Neural crest cell (in vitro differentiated cells): ENCODE results near the gene HES4. TPM values are rescaled to one million over a fixed set of nuclear protein-coding genes. Genes with fewer than 3 reads are reported as not detected.
A peak's percentile ranks its signal among the peaks of the same experiment; 100 is the strongest.

Experiments
- DNase-seq: peaks from one replicate; pipeline ENCODE4 v3.0.0; 2021; ENCODE audit warnings: low read depth, mixed read lengths, low spot score
- H3K27ac Mint-ChIP-seq: one replicate; pipeline ENCODE4 v1.8.0; 2021; ENCODE audit warnings: mild to moderate bottlenecking, mixed read lengths; ENCODE audit not compliant: unreplicated experiment
- H3K27me3 Mint-ChIP-seq: 2 replicates; pipeline ENCODE4 v1.8.0; 2021; ENCODE audit warnings: low read depth, mild to moderate bottlenecking, mixed read lengths
- H3K36me3 Mint-ChIP-seq: 2 replicates; pipeline ENCODE4 v1.8.0; 2021; ENCODE audit warnings: low read depth, mild to moderate bottlenecking, mixed read lengths
- H3K4me1 Mint-ChIP-seq: 2 replicates; pipeline ENCODE4 v1.8.0; 2021; ENCODE audit warnings: mixed read lengths
- H3K4me3 Mint-ChIP-seq: one replicate; pipeline ENCODE4 v1.8.0; 2021; ENCODE audit warnings: mild to moderate bottlenecking, mixed read lengths
- H3K9me3 Mint-ChIP-seq: 2 replicates; pipeline ENCODE4 v1.8.0; 2021; ENCODE audit warnings: mixed read lengths
- long read RNA-seq: library from polyadenylated mRNA; unstranded; transcript quantifications from one replicate; pipeline ENCODE4 v2.0.0, GENCODE V29; 2020
- total RNA-seq: library from RNA; stranded (reverse); gene quantifications from 2 replicates; pipeline ENCODE4 v1.2.1, GENCODE V29; 2021
- TF ChIP-seq, protein P1 (sequence below): fragments of 200-600 bp; sonication (generic); conservative IDR thresholded peaks from 2 replicates; pipeline ENCODE4 v1.5.0; 2021; ENCODE audit warnings: antibody characterized with exemption, mild to moderate bottlenecking

The HES4 gene, protein sequence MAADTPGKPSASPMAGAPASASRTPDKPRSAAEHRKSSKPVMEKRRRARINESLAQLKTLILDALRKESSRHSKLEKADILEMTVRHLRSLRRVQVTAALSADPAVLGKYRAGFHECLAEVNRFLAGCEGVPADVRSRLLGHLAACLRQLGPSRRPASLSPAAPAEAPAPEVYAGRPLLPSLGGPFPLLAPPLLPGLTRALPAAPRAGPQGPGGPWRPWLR
- 35.7 and 38.0 TPM in 2 replicates for total RNA-seq
- long read RNA-seq: 0 reads

DNA sequence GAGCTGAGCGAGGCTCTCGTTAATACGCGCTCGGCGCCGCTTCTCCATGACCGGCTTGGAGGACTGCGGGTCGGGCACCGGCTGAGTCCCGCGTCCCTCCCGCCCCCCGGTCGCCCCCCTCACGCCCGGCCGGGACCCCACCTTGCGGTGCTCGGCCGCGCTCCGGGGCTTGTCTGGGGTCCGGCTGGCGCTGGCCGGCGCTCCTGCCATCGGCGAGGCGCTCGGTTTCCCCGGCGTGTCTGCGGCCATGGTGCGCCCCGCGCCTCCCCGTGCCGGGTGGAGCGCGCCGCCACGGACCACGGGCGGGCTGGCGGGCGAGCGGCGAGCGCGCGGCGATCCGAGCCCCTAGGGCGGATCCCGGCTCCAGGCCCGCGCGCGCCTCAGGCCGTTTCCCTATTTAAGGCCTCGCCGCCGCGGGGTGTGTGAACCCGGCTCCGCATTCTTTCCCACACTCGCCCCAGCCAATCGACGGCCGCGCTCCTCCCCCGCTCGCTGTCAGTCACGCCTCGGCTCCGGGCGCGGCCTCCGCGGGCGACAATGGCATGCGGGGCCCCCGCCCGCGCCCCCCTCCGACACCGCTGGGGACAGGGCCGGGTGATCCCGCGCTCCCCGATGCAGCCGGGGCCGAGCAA is at the start of gene HES4:
TSS of gene HES4 (minus strand) at position 373 of the 632 bp plus-strand sequence. CDS start at position 249, 124 bp downstream.
- Mint-ChIP-seq H3K9me3 (no peaks in the 10 kb centered on the region), H3K27ac (peak within 1 kb of the TSS; percentile 99)
- TF ChIP-seq, protein P1, sequence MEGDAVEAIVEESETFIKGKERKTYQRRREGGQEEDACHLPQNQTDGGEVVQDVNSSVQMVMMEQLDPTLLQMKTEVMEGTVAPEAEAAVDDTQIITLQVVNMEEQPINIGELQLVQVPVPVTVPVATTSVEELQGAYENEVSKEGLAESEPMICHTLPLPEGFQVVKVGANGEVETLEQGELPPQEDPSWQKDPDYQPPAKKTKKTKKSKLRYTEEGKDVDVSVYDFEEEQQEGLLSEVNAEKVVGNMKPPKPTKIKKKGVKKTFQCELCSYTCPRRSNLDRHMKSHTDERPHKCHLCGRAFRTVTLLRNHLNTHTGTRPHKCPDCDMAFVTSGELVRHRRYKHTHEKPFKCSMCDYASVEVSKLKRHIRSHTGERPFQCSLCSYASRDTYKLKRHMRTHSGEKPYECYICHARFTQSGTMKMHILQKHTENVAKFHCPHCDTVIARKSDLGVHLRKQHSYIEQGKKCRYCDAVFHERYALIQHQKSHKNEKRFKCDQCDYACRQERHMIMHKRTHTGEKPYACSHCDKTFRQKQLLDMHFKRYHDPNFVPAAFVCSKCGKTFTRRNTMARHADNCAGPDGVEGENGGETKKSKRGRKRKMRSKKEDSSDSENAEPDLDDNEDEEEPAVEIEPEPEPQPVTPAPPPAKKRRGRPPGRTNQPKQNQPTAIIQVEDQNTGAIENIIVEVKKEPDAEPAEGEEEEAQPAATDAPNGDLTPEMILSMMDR: no peak

DNA sequence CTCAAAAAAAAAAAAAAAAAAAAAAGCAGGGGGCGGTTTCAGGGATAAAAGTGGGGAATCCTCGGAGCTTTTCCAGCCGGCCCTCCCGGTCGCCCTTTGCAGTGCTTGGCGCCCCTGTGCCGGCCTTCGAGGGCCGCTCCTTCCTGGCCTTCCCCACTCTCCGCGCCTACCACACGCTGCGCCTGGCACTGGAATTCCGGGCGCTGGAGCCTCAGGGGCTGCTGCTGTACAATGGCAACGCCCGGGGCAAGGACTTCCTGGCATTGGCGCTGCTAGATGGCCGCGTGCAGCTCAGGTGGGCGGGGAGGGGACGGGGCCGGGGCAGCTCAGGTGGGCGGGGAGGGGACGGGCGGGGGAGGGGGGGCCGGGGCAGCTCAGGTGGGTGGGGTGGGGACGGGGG is 48.9 kb upstream of the HES4 start:
- Mint-ChIP-seq H3K36me3 (peaks cover 14% of the 10 kb centered on the region), H3K9me3 (peaks cover 3% of the 10 kb centered on the region), H3K27ac (no peak overlapping the region), H3K4me1 (peaks cover 8% of the 10 kb centered on the region), H3K4me3 (no peak overlapping the region), H3K27me3 (peaks cover 2% of the 10 kb centered on the region)
- TF ChIP-seq, protein P1: no peak
- no peak for DNase-seq

More for the DNA sequence above, at the start of gene HES4:
- no peaks in the 10 kb centered on the region for H3K36me3 Mint-ChIP-seq
- peaks cover 37% of the 10 kb centered on the region for H3K27me3 Mint-ChIP-seq
- peak within 1 kb of the TSS; percentile 86 for H3K4me3 Mint-ChIP-seq
- peak; percentile 83 for DNase-seq
- H3K4me1 Mint-ChIP-seq: peaks cover 13% of the 10 kb centered on the region

DNA sequence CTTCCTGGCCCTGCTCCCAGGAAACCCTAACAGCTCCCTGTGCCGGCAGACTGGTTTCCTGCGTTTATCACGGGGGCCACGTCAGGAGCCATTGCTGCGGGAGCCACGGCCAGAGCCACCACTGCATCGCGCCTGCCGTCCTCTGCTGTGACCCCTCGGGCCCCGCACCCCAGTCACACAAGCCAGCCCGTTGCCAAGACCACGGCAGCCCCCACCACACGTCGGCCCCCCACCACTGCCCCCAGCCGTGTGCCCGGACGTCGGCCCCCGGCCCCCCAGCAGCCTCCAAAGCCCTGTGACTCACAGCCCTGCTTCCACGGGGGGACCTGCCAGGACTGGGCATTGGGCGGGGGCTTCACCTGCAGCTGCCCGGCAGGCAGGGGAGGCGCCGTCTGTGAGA is 48.1 kb upstream of the HES4 start:
- H3K36me3 Mint-ChIP-seq: peaks cover 12% of the 10 kb centered on the region
- H3K9me3 Mint-ChIP-seq: peaks cover 3% of the 10 kb centered on the region

DNA sequence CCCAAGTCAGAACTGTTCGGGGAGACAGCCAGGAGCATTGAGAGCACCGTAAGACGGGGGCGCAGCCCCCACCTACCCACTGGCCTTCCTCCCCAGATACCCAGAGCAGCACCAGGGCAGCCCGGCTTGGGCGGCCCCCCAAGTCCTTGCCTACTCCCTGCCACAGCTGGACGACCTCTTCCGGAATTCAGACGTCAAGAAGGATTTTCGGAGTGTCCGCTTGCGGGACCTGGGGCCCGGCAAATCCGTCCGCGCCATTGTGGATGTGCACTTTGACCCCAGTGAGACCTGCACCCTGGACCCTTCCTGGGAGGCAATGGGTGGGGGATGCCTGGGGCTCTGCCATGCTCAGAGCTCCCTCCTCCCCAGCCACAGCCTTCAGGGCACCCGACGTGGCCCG is 47.5 kb upstream of the HES4 start:
- Mint-ChIP-seq H3K4me1 (peaks cover 4% of the 10 kb centered on the region), H3K27me3 (peaks cover 2% of the 10 kb centered on the region), H3K4me3 (no peak overlapping the region), H3K9me3 (peaks cover 3% of the 10 kb centered on the region), H3K27ac (no peak overlapping the region), H3K36me3 (peaks cover 6% of the 10 kb centered on the region)
- TF ChIP-seq, protein P1: no peak
- no peak for DNase-seq

More for the DNA sequence above, 48.1 kb upstream of the HES4 start:
- H3K4me1 Mint-ChIP-seq: peaks cover 8% of the 10 kb centered on the region
- H3K27me3 Mint-ChIP-seq: peaks cover 2% of the 10 kb centered on the region
- H3K4me3 Mint-ChIP-seq: no peak overlapping the region
- H3K27ac Mint-ChIP-seq: no peak overlapping the region
- TF ChIP-seq, protein P1: no peak
- DNase-seq: no peak

DNA sequence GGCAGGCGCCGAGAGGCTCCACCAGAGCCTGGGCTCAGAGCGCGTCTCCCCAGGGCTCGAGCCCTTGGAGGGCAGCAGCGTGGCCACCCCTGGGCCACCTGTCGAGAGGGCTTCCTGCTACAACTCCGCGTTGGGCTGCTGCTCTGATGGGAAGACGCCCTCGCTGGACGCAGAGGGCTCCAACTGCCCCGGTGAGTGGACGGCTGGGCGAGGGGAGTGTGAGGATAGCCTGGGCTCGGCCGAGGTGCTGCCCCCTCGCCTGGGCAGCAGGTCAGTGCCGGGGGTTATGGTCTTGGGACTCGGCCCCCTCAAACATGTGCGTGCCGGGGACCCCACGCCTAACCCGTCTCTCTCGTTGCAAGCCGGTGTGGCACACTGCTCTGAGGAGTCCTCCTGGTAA is 46.9 kb upstream of the HES4 start:
- no peak overlapping the region for H3K27ac Mint-ChIP-seq
- DNase-seq: no peak
- no peaks in the 10 kb centered on the region for H3K9me3 Mint-ChIP-seq
- peaks cover 2% of the 10 kb centered on the region for H3K27me3 Mint-ChIP-seq
- no peak overlapping the region for H3K4me3 Mint-ChIP-seq
- H3K36me3 Mint-ChIP-seq: peaks cover 3% of the 10 kb centered on the region
- H3K4me1 Mint-ChIP-seq: no peaks in the 10 kb centered on the region
- TF ChIP-seq, protein P1: no peak
